Cardiac muscle cell (in vitro differentiated cells and primary cell): ENCODE measurements around the gene CBX2. TPM values are rescaled to one million over a fixed set of nuclear protein-coding genes. Genes with fewer than 3 reads are reported as not detected.

Source experiments
- DNase-seq, 2 donors: peaks; one replicate each; pipeline versions ENCODE4 v3.0.0 to v3.0.0-alpha.2; 2010 to 2017; ENCODE audit warnings: low read depth in 1 of 2, low spot score in 1 of 2
- H3K27ac ChIP-seq: fragments of 200-600 bp; sonication (generic); 2 replicates; pipeline ENCODE4 v1.5.1; 2016
- H3K27me3 ChIP-seq: fragments of 200-600 bp; sonication (generic); 2 replicates; pipeline ENCODE4 v1.6.0; 2016; ENCODE audit warnings: control low read depth
- H3K36me3 ChIP-seq: fragments of 200-600 bp; sonication (generic); 2 replicates; pipeline ENCODE4 v1.5.1; 2016; ENCODE audit warnings: control low read depth
- H3K4me1 ChIP-seq: fragments of 200-600 bp; sonication (generic); 2 replicates; pipeline ENCODE4 v1.8.1; 2017; ENCODE audit warnings: low read depth, mild to moderate bottlenecking, mixed run types
- H3K4me3 ChIP-seq: fragments of 200-600 bp; sonication (generic); 2 replicates; pipeline ENCODE4 v1.5.1; 2016; ENCODE audit warnings: mild to moderate bottlenecking
- H3K9me3 ChIP-seq: fragments of 200-600 bp; sonication (generic); 2 replicates; pipeline ENCODE4 v1.5.1; 2017; ENCODE audit warnings: low read depth, mild to moderate bottlenecking, control low read depth
- CTCF ChIP-seq: IDR thresholded peaks from 2 replicates; pipeline ENCODE4 v1.5.1; 2012; ENCODE audit warnings: low read depth, mild to moderate bottlenecking, low read length
- polyA plus RNA-seq: library from polyadenylated mRNA; unstranded; fragments of >200 nt; fragmentation: Nextera tagmentation; extraction: Ambion mirVana; gene quantifications from 2 replicates; pipeline ENCODE4 v1.2.1, GENCODE V29; 2016
- total RNA-seq: library from RNA; depleted of rRNA; stranded (reverse); fragments of >200 nt; gene quantifications from 2 replicates; pipeline ENCODE4 v1.2.3, GENCODE V29; 2016

Gene CBX2
- total and polyA plus RNA-seq, 2 experiments from 2014 or later: 25.8 to 51.1 TPM

GRCh38 chr17:79826841-79827578, 49.1 kb downstream of the CBX2 start:
- Histone ChIP-seq H3K27me3 (peaks cover 14% of the 10 kb centered on the region), H3K27ac (no peak overlapping the region), H3K9me3 (no peaks in the 10 kb centered on the region), H3K36me3 (no peaks in the 10 kb centered on the region), H3K4me1 (peaks cover 43% of the 10 kb centered on the region), H3K4me3 (no peak overlapping the region)
- no peak for DNase-seq
- TF ChIP-seq CTCF: no peak

- H3K4me1 ChIP-seq: peaks cover 63% of the 10 kb centered on the region
- no peaks in the 10 kb centered on the region for H3K9me3 ChIP-seq
- TF ChIP-seq CTCF: no peak
- H3K27ac ChIP-seq: peak overlapping the region; percentile 89
- H3K27me3 ChIP-seq: peaks cover 14% of the 10 kb centered on the region
- no peak for DNase-seq
- H3K36me3 ChIP-seq: no peaks in the 10 kb centered on the region
- H3K4me3 ChIP-seq: no peak overlapping the region
These were observed 51.1 kb downstream of the CBX2 start for GRCh38 chr17:79829004-79829403.

- H3K27me3 ChIP-seq: peaks cover 19% of the 10 kb centered on the region
- H3K9me3 ChIP-seq: no peaks in the 10 kb centered on the region
- no peak for TF ChIP-seq CTCF
- no peaks in the 10 kb centered on the region for H3K36me3 ChIP-seq
- DNase-seq: no peak
- no peak overlapping the region for H3K4me3 ChIP-seq
- H3K4me1 ChIP-seq: peaks cover 66% of the 10 kb centered on the region
- H3K27ac ChIP-seq: peak overlapping the region; percentile 89
These were observed 51.5 kb downstream of the CBX2 start for GRCh38 chr17:79829457-79829856.

GRCh38 chr17:79830303-79830702, 52.4 kb downstream of the CBX2 start:
- Histone ChIP-seq H3K4me1 (peaks cover 66% of the 10 kb centered on the region), H3K36me3 (no peaks in the 10 kb centered on the region)

GRCh38 chr17:79830763-79831264, 52.9 kb downstream of the CBX2 start:
- Histone ChIP-seq H3K36me3 (no peaks in the 10 kb centered on the region), H3K4me1 (peaks cover 70% of the 10 kb centered on the region), H3K9me3 (no peaks in the 10 kb centered on the region), H3K4me3 (no peak overlapping the region), H3K27me3 (peaks cover 26% of the 10 kb centered on the region), H3K27ac (peak overlapping the region; percentile 89)
- no peak for TF ChIP-seq CTCF
- DNase-seq: peak in 1 of 2 donors; percentile 19

More at GRCh38 chr17:79830303-79830702, 52.4 kb downstream of the CBX2 start:
- DNase-seq: no peak
- TF ChIP-seq CTCF: no peak
- Histone ChIP-seq H3K9me3 (no peaks in the 10 kb centered on the region), H3K27ac (peak overlapping the region; percentile 89), H3K4me3 (no peak overlapping the region), H3K27me3 (peaks cover 23% of the 10 kb centered on the region)
